DOHH2 (cell line): ENCODE measurements around the gene TBX20.
"Not testable (repeated sequence)": the region's sequence is repeated elsewhere in the genome, so short reads cannot be mapped to it uniquely, and the experiment has no call there.

Experiments used
- CTCF ChIP-seq: fragments of 200-600 bp; sonication (generic); IDR thresholded peaks from one replicate; pipeline ENCODE4 v1.5.1; 2014; ENCODE audit warnings: antibody characterized with exemption, mild to moderate bottlenecking, low read depth, low read length; ENCODE audit not compliant: poor library complexity, severe bottlenecking
- EZH2phosphoT487 ChIP-seq: fragments of 200-600 bp; sonication (generic); IDR thresholded peaks from 2 replicates; pipeline ENCODE4 v1.6.1; 2017; ENCODE audit warnings: borderline replicate concordance, mild to moderate bottlenecking, antibody characterized with exemption, low read length, moderate library complexity, mixed read lengths

DNA sequence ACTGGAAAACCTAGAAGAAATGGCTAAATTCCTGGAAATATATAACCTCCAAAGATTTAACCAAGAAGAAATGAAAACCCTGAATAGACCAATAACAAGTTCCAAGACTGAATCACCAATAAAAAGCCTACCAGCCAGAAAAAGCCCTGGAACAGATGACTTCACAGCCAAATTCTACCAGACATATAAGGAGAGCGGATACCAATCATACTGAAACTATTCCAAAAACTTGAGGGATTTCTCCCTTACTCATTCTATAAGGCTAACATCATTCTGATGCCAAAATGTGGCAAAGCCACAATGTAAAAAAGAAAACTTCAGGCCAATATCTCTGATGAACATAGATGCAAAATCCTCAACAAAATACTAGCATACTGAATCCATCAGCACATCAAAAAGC is 86.7 kb downstream of the TBX20 start:
- not testable (repeated sequence) for TF ChIP-seq CTCF, EZH2phosphoT487
